ENCODE results near the gene C20orf96. TPM values are rescaled to one million over a fixed set of nuclear protein-coding genes. Genes with fewer than 3 reads are reported as not detected.

Gene C20orf96
- total RNA-seq, 4 donors from 2014 or later = 1.5 to 3.1 (median 2.8) TPM

DNA sequence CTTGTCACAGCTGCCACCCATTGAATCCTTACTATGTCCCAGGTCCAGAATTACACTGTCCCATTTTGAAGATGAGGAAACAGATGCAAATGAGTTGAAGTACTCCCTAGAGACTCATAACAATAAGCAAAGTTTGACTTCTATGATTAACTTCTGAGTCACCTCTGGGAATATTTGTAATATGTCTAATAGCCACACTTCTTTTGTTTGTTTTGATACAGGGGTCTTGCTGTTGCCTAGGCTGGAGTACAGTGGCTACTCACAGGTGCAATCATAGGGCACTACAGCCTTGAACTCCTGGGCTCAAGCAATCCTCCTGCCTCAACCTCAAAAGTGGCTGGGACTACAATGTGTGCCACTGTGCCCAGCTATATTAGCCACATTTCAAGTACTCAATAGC, 23.4 kb upstream of the C20orf96 start:
- TF ChIP-seq, protein P1, sequence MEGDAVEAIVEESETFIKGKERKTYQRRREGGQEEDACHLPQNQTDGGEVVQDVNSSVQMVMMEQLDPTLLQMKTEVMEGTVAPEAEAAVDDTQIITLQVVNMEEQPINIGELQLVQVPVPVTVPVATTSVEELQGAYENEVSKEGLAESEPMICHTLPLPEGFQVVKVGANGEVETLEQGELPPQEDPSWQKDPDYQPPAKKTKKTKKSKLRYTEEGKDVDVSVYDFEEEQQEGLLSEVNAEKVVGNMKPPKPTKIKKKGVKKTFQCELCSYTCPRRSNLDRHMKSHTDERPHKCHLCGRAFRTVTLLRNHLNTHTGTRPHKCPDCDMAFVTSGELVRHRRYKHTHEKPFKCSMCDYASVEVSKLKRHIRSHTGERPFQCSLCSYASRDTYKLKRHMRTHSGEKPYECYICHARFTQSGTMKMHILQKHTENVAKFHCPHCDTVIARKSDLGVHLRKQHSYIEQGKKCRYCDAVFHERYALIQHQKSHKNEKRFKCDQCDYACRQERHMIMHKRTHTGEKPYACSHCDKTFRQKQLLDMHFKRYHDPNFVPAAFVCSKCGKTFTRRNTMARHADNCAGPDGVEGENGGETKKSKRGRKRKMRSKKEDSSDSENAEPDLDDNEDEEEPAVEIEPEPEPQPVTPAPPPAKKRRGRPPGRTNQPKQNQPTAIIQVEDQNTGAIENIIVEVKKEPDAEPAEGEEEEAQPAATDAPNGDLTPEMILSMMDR (IDR thresholded peaks at IDR 0.05; ENCODE audit: low read depth) = no peak

- TF ChIP-seq, protein P1 (IDR thresholded peaks at IDR 0.05; ENCODE audit: low read depth) = no peak
Measured at GRCh38 chr20:313402-313801, 22.9 kb upstream of the C20orf96 start.

- TF ChIP-seq, protein P1 (IDR thresholded peaks at IDR 0.05; ENCODE audit: low read depth) = no peak
Measured at GRCh38 chr20:312866-313265, 22.3 kb upstream of the C20orf96 start.

DNA sequence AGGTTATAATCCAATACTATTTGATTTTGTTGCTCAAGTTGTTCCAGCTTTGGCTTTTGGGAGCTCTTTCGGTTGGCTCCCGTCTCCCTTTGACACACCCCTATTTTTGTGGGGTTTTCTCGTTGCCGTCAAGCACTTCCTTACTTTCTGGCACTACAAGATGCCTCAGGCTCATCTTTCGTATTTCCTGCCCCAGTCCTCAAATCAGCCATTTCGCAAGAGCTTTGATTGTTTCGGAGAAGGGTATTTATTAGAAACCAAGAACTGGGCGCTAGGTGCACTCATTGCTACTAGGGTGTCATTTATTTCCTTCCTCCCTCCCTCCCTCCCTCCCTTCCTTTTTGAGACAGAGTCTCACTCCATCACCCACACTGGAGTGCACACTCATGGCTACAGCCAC, 21.5 kb upstream of the C20orf96 start:
- TF ChIP-seq, protein P1 (IDR thresholded peaks at IDR 0.05; ENCODE audit: low read depth) = no peak

- TF ChIP-seq, protein P1 (IDR thresholded peaks at IDR 0.05; ENCODE audit: low read depth) = no peak
Measured at GRCh38 chr20:311609-312008, 21.1 kb upstream of the C20orf96 start.

DNA sequence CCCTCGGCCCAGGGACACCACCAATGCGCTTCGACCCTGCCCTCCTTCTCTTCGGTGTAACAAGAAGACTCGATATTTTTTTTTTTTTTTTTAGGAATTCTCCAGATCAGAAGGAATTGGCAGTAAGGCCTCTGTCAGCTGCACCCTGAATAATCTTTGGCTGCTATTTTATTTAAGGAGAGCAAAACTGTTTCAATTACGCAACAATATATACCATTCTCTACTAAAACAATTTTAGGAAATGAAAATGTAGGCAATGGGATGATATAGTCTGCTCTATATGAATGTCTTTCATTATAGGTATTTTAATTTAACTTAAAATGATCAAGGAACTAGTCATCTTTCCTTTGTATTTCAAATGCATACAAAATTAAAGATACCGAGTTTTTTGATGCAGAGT, 20.1 kb upstream of the C20orf96 start:
- TF ChIP-seq, protein P1 (IDR thresholded peaks at IDR 0.05; ENCODE audit: low read depth) = no peak

GRCh38 chr20:309841-310644, 19.5 kb upstream of the C20orf96 start:
- TF ChIP-seq, protein P1 (IDR thresholded peaks at IDR 0.05; ENCODE audit: low read depth) = no peak

All from subcutaneous adipose tissue (tissue), 4 donors.